ENCODE measurements around the gene ASB9.

The ASB9 gene

DNA sequence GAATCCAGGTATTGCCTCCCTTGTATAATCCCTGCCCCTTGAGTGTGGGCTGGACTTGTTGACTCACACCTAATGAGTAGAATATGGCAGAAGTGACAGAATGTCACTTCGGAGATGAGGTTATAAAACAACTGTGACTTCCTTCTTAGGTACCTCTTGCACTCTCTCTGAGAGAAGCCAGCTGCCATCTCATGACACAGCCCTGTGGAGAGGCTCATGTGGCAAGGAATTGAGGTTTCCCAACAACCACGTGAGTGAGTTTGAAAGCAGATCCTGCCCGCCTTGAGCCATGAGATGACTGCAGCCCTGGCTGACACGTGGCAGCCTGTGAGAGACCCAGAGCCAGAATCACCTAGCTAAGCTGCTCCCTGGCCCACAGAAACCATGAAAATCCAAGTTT, 32.0 kb upstream of the ASB9 start:
- Histone ChIP-seq H3K79me2 (ENCODE audit: insufficient read depth, low read length) (no peaks in the 10 kb centered on the region), H3K27me3 (ENCODE audit: low read length) (no peaks in the 10 kb centered on the region)

DNA sequence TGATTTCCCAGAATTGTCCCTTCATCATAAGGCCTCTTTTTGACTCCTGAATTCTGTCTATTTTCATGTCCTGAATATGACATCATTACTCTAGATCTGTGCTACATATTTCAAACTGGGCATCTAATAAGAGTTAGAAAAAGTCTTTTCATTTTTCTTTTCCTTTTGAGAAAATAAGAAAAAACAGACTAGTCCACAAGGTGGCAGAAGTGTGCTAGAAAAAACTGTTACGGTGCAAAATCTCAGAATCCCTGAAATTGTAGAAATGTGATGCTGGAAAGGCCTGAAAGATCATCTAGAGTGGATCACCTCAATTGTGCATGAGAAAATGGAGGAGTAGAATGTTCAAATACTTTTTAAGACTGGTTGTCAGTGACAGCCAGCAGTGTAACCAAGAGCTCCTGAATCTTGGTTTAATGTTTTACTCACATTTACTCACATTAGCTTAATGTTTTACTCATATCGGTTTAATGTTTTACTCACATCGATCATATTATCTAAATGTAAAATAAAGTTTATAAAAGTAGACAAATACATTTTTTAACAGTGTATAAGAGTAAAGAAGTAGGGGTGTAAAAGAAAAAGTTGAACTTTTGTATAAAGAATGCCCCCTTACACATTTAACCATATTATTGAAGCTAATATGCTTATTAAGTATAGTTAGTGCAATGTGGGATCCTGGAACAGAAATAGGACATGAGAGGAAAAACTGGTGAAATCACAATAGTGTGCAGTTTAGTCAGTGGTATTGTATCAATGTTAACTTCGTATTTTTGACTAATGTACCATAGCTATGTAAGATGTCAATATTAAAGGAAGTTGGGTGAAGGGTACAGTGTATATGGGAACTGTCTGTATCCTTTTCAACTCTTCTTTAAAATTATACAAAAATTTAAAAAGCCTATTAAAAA, 30.3 kb upstream of the ASB9 start:
- no peak for TF ChIP-seq EZH2phosphoT487 (conservative IDR thresholded peaks at IDR 0.05; ENCODE audit: low read length)
- TF ChIP-seq, protein P1, sequence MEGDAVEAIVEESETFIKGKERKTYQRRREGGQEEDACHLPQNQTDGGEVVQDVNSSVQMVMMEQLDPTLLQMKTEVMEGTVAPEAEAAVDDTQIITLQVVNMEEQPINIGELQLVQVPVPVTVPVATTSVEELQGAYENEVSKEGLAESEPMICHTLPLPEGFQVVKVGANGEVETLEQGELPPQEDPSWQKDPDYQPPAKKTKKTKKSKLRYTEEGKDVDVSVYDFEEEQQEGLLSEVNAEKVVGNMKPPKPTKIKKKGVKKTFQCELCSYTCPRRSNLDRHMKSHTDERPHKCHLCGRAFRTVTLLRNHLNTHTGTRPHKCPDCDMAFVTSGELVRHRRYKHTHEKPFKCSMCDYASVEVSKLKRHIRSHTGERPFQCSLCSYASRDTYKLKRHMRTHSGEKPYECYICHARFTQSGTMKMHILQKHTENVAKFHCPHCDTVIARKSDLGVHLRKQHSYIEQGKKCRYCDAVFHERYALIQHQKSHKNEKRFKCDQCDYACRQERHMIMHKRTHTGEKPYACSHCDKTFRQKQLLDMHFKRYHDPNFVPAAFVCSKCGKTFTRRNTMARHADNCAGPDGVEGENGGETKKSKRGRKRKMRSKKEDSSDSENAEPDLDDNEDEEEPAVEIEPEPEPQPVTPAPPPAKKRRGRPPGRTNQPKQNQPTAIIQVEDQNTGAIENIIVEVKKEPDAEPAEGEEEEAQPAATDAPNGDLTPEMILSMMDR (IDR thresholded peaks at IDR 0.05; ENCODE audit: insufficient read depth, low read length, poor library complexity, severe bottlenecking) = peak; percentile 13
- Histone ChIP-seq H2AFZ (ENCODE audit: low read depth, low read length, severe bottlenecking) (no peak overlapping the region), H3K4me3 (ENCODE audit: insufficient read depth, low read length, poor library complexity, severe bottlenecking) (no peak overlapping the region), H3K27ac (ENCODE audit: low read depth, low read length) (no peak overlapping the region), H3K4me2 (ENCODE audit: low read depth, low read length, poor library complexity, severe bottlenecking) (no peak overlapping the region), H3K36me3 (ENCODE audit: low read length) (no peaks in the 10 kb centered on the region), H3K9me3 (ENCODE audit: insufficient read depth, low read length) (no peaks in the 10 kb centered on the region), H3K9ac (ENCODE audit: low read length) (no peak overlapping the region), H3K27me3 (ENCODE audit: low read length) (no peaks in the 10 kb centered on the region), H3F3A (ENCODE audit: insufficient read depth) (no peaks in the 10 kb centered on the region), H3K79me2 (ENCODE audit: insufficient read depth, low read length) (no peaks in the 10 kb centered on the region), H4K20me1 (ENCODE audit: low read depth, low read length) (no peaks in the 10 kb centered on the region), H3K9me2 (replicated peaks; ENCODE audit: insufficient read depth, low read length) (no peaks in the 10 kb centered on the region)

More for the DNA sequence above, 32.0 kb upstream of the ASB9 start:
- Histone ChIP-seq H2AFZ (ENCODE audit: low read depth, low read length, severe bottlenecking) (no peak overlapping the region), H3K9me3 (ENCODE audit: insufficient read depth, low read length) (no peaks in the 10 kb centered on the region), H3K9ac (ENCODE audit: low read length) (no peak overlapping the region), H3K27ac (ENCODE audit: low read depth, low read length) (no peak overlapping the region), H3K9me2 (replicated peaks; ENCODE audit: insufficient read depth, low read length) (no peaks in the 10 kb centered on the region), H3K4me3 (ENCODE audit: insufficient read depth, low read length, poor library complexity, severe bottlenecking) (no peak overlapping the region), H4K20me1 (ENCODE audit: low read depth, low read length) (no peaks in the 10 kb centered on the region), H3K36me3 (ENCODE audit: low read length) (no peaks in the 10 kb centered on the region), H3F3A (ENCODE audit: insufficient read depth) (no peaks in the 10 kb centered on the region), H3K4me2 (ENCODE audit: low read depth, low read length, poor library complexity, severe bottlenecking) (no peak overlapping the region)
- TF ChIP-seq EZH2phosphoT487 (conservative IDR thresholded peaks at IDR 0.05; ENCODE audit: low read length) = no peak
- TF ChIP-seq, protein P1 (IDR thresholded peaks at IDR 0.05; ENCODE audit: insufficient read depth, low read length, poor library complexity, severe bottlenecking) = no peak

DNA sequence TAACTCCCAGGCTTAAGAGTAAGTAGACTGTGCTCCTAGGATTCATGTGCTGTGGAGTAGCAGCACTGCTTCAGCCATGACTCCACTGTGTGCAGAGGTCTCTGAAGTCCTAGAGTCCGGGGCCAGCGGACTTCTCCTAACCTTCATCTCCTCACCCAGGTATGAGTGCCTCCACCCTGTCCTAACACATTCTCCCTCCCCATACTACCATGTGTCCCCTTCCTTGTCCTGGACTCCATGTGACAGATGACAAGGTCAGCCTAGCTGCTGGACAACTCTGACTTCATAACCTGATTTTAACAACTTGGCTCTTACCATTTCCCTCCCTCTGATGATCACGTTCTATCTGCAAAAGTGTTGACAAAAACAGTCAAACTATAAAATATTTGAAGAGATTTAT, 28.9 kb upstream of the ASB9 start:
- H3K4me2 ChIP-seq (ENCODE audit: low read depth, low read length, poor library complexity, severe bottlenecking) = no peak overlapping the region
- no peaks in the 10 kb centered on the region for H3F3A ChIP-seq (ENCODE audit: insufficient read depth)
- H2AFZ ChIP-seq (ENCODE audit: low read depth, low read length, severe bottlenecking) = no peak overlapping the region
- H3K9me3 ChIP-seq (ENCODE audit: insufficient read depth, low read length) = no peaks in the 10 kb centered on the region
- H3K27ac ChIP-seq (ENCODE audit: low read depth, low read length) = no peak overlapping the region
- no peaks in the 10 kb centered on the region for H4K20me1 ChIP-seq (ENCODE audit: low read depth, low read length)
- H3K79me2 ChIP-seq (ENCODE audit: insufficient read depth, low read length) = no peaks in the 10 kb centered on the region
- no peaks in the 10 kb centered on the region for H3K27me3 ChIP-seq (ENCODE audit: low read length)
- no peaks in the 10 kb centered on the region for H3K36me3 ChIP-seq (ENCODE audit: low read length)
- H3K4me3 ChIP-seq (ENCODE audit: insufficient read depth, low read length, poor library complexity, severe bottlenecking) = no peak overlapping the region
- TF ChIP-seq EZH2phosphoT487 (conservative IDR thresholded peaks at IDR 0.05; ENCODE audit: low read length) = no peak
- TF ChIP-seq, protein P1 (IDR thresholded peaks at IDR 0.05; ENCODE audit: insufficient read depth, low read length, poor library complexity, severe bottlenecking) = no peak
- no peak overlapping the region for H3K9ac ChIP-seq (ENCODE audit: low read length)
- H3K9me2 ChIP-seq (replicated peaks; ENCODE audit: insufficient read depth, low read length) = no peaks in the 10 kb centered on the region
